HG03064 (cell line): ENCODE data around the gene SARDH.

Source experiments
- ATAC-seq: cut with Tn5 transposase; IDR thresholded peaks from one replicate; pipeline ENCODE4 v1.9.1; 2021; ENCODE audit warnings: low read depth; ENCODE audit not compliant: unreplicated experiment

The SARDH gene

DNA sequence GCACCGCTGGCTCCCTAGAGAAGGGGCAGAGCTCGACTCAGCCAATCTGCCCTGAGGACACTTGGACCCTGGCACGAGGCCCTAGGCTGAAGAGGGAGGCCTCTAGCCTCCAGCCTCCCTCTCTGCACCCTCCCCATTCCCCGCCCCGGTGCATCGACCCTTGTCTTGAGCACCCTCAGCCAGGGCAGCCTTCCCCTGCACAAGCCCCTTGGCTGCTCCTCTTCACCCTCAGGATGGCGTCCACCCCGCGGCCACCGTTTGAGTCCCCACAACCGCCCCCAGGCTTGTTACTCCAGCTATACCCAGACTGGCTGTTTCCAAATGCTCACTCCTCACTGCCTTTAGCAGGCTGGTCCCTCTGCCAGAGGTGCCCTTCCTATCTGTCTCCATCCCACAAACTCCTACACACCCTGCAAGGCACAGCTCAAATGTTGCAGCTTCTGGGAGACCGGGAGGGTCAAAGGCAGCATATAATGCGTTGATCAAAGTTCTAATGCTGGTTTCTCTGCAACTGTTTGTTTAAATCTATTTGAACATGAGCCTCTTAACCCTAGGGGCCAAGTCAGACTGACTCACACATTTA is 122.5 kb downstream of the SARDH start:
- no peak for ATAC-seq

DNA sequence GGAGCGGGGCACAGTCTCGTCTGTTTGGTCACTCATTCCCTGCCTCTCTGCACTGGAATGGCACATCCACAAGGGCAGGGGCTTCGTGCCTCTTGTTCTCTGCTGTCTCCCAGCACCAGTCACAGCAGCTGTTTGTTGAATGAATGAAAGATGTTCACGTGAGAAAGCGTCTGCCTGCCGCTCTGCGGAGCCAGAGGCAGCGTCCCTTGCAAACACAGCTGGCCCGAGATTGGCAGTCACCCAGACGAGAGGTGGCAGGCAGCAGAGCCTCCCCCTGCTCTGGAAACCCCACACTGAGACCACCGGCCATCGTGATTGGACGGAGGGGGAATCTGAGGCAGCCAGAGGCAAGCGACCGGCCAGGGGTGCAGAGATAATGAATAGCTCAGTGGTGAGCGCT is 123.0 kb downstream of the SARDH start:
- ATAC-seq, result no peak

- no peak for ATAC-seq
These were observed 123.5 kb downstream of the SARDH start for GRCh38 chr9:133614678-133615077.

- ATAC-seq, result no peak
These were observed 124.1 kb downstream of the SARDH start for GRCh38 chr9:133614056-133614455.
